HepG2 (cell line): Measurements from ENCODE around the gene HIVEP2. TPM values are rescaled to one million over a fixed set of nuclear protein-coding genes. Genes with fewer than 3 reads are reported as not detected.
A peak's percentile ranks its signal among the peaks of the same experiment; 100 is the strongest.

ENCODE experiments used
- BCL6 ChIP-seq: IDR thresholded peaks from 2 replicates; pipeline ENCODE4 v1.6.1; 2016; ENCODE audit warnings: missing genetic modification reagents, missing compliant biosample characterization
- CEBPG ChIP-seq: IDR thresholded peaks from 2 replicates; pipeline ENCODE4 v1.6.1; 2016
- DMAP1 ChIP-seq: IDR thresholded peaks from 2 replicates; pipeline ENCODE4 v1.6.1; 2016
- HNRNPLL ChIP-seq: fragments of 200-400 bp; formaldehyde crosslinking; IDR thresholded peaks from 2 replicates; pipeline ENCODE4 v1.6.1; 2017; ENCODE audit warnings: mild to moderate bottlenecking, low read depth, low read length; ENCODE audit not compliant: poor library complexity, severe bottlenecking
- HOXA5 ChIP-seq: sonication (generic); formaldehyde crosslinking; IDR thresholded peaks from 2 replicates; pipeline ENCODE4 v1.4.0; 2020; ENCODE audit warnings: missing genetic modification reagents
- KAT8 ChIP-seq: IDR thresholded peaks from 2 replicates; pipeline ENCODE4 v1.6.1; 2016; ENCODE audit warnings: missing genetic modification reagents, missing compliant biosample characterization
- KLF12 ChIP-seq: sonication (generic); formaldehyde crosslinking; IDR thresholded peaks from 2 replicates; pipeline ENCODE4 v1.4.0; 2020; ENCODE audit warnings: missing genetic modification reagents, borderline replicate concordance
- KLF13 ChIP-seq: sonication (generic); formaldehyde crosslinking; IDR thresholded peaks from 2 replicates; pipeline ENCODE4 v1.4.0; 2020; ENCODE audit warnings: mild to moderate bottlenecking, missing genetic modification reagents
- LBX2 ChIP-seq: sonication (generic); formaldehyde crosslinking; IDR thresholded peaks from 2 replicates; pipeline ENCODE4 v1.5.0; 2020; ENCODE audit warnings: missing genetic modification reagents, mild to moderate bottlenecking, borderline replicate concordance
- MAFG ChIP-seq: sonication (generic); formaldehyde crosslinking; IDR thresholded peaks from 2 replicates; pipeline ENCODE4 v1.5.1; 2020; ENCODE audit warnings: mild to moderate bottlenecking, missing genetic modification reagents
- MED8 ChIP-seq: sonication (generic); formaldehyde crosslinking; IDR thresholded peaks from 2 replicates; pipeline ENCODE4 v1.8.1; 2023; ENCODE audit warnings: mild to moderate bottlenecking, missing genetic modification reagents; ENCODE audit not compliant: insufficient replicate concordance
- NCOA1 ChIP-seq: sonication (generic); formaldehyde crosslinking; IDR thresholded peaks from 2 replicates; pipeline ENCODE4 v1.9.0; 2021; ENCODE audit warnings: missing genetic modification reagents
- PHF8 ChIP-seq: sonication (generic); formaldehyde crosslinking; IDR thresholded peaks from 2 replicates; pipeline ENCODE4 v1.5.0; 2020; ENCODE audit warnings: missing genetic modification reagents
- RFX3 ChIP-seq: IDR thresholded peaks from 2 replicates; pipeline ENCODE4 v1.6.1; 2016; ENCODE audit warnings: missing biosample characterization, missing genetic modification reagents
- RNF2 ChIP-seq: fragments of 450-650 bp; conservative IDR thresholded peaks from 2 replicates; pipeline ENCODE4 v1.6.1; 2016; ENCODE audit warnings: low read depth
- RXRA ChIP-seq: sonication (generic); formaldehyde crosslinking; IDR thresholded peaks from 2 replicates; pipeline ENCODE4 v1.5.1; 2020; ENCODE audit warnings: missing genetic modification reagents
- SIN3A ChIP-seq: IDR thresholded peaks from 2 replicates; pipeline ENCODE4 v1.6.1; 2011; ENCODE audit warnings: low read depth, mild to moderate bottlenecking, control low read depth, low read length, borderline replicate concordance
- SKI ChIP-seq: fragments of 450-650 bp; IDR thresholded peaks from one replicate; pipeline ENCODE4 v1.6.1; 2018; ENCODE audit warnings: mild to moderate bottlenecking; ENCODE audit not compliant: partially characterized antibody
- SNRNP70 ChIP-seq: fragments of 200-400 bp; formaldehyde crosslinking; IDR thresholded peaks from 2 replicates; pipeline ENCODE4 v1.6.1; 2017; ENCODE audit warnings: mild to moderate bottlenecking, low read depth, low read length, moderate library complexity
- YEATS2 ChIP-seq: sonication (generic); formaldehyde crosslinking; IDR thresholded peaks from 2 replicates; pipeline ENCODE4 v1.4.0; 2020; ENCODE audit warnings: missing genetic modification reagents, borderline replicate concordance
- ZNF18 ChIP-seq: sonication (generic); formaldehyde crosslinking; IDR thresholded peaks from 2 replicates; pipeline ENCODE4 v1.8.0; 2022; ENCODE audit warnings: mild to moderate bottlenecking, missing genetic modification reagents; ENCODE audit not compliant: insufficient replicate concordance
- ZNF274 ChIP-seq: sonication (generic); formaldehyde crosslinking; IDR thresholded peaks from 2 replicates; pipeline ENCODE4 v1.5.1; 2020; ENCODE audit warnings: mild to moderate bottlenecking, missing genetic modification reagents
- ZNF367 ChIP-seq: sonication (generic); formaldehyde crosslinking; IDR thresholded peaks from 2 replicates; pipeline ENCODE4 v1.4.0; 2020; ENCODE audit warnings: missing genetic modification reagents, borderline replicate concordance
- ZNF382 ChIP-seq: sonication (generic); formaldehyde crosslinking; IDR thresholded peaks from 2 replicates; pipeline ENCODE4 v1.5.0; 2020; ENCODE audit warnings: missing genetic modification reagents, mild to moderate bottlenecking, borderline replicate concordance
- ZNF451 ChIP-seq: sonication (generic); formaldehyde crosslinking; IDR thresholded peaks from 2 replicates; pipeline ENCODE4 v1.5.0; 2020; ENCODE audit warnings: mild to moderate bottlenecking, missing genetic modification reagents
- ZNF503 ChIP-seq: sonication (generic); formaldehyde crosslinking; IDR thresholded peaks from 2 replicates; pipeline ENCODE4 v1.4.0; 2020; ENCODE audit warnings: missing genetic modification reagents
- ZNF530 ChIP-seq: sonication (generic); formaldehyde crosslinking; IDR thresholded peaks from 2 replicates; pipeline ENCODE4 v1.5.0; 2020; ENCODE audit warnings: low read depth, mild to moderate bottlenecking, missing genetic modification reagents
- ZNF543 ChIP-seq: sonication (generic); formaldehyde crosslinking; IDR thresholded peaks from 2 replicates; pipeline ENCODE4 v1.4.0; 2020; ENCODE audit warnings: mild to moderate bottlenecking, missing genetic modification reagents
- ZNF850 ChIP-seq: sonication (generic); formaldehyde crosslinking; conservative IDR thresholded peaks from 2 replicates; pipeline ENCODE4 v1.9.0; 2021; ENCODE audit warnings: mild to moderate bottlenecking, missing genetic modification reagents
- polyA plus RNA-seq, 8 experiments: library from polyadenylated mRNA; depleted of rRNA in 3 of 8; stranded (reverse) in 7 of 8; unstranded in 1 of 8; fragments of >200 nt; fragmentation: Illumina TruSeq in 4 of 8; extraction: Trizol in 4 of 8; gene quantifications; 2 replicates each; pipeline versions ENCODE4 v1.2.1 to v1.2.3, GENCODE V29; 2011 to 2016; ENCODE audit warnings: low read depth in 4 of 8, missing spikeins in 1 of 8, mixed read lengths in 1 of 8; ENCODE audit not compliant: insufficient read depth in 1 of 8
- total RNA-seq, 5 experiments: library from RNA; depleted of rRNA; stranded (reverse); fragments of >200 nt; fragmentation: Illumina TruSeq; extraction: Trizol; gene quantifications; 2 replicates each; pipeline ENCODE4 v1.2.3, GENCODE V29; 2016; ENCODE audit warnings: low read depth in 1 of 5

HIVEP2 gene
- total and polyA plus RNA-seq, 2 of the 13 experiments (the other 11 are each of a cell fraction or from before 2014, with no cell fraction given): 3.4 to 12.9 TPM

GRCh38 chr6:142926494-142927270 lies 18.3 kb downstream of the HIVEP2 start (continued):
- no peak for TF ChIP-seq RFX3 (CRISPR knock-in tag)
- TF ChIP-seq KLF13: no peak
- TF ChIP-seq LBX2 (CRISPR knock-in tag): peak; percentile 95; the same call in 1 of the 2 replicates
- TF ChIP-seq ZNF18 (CRISPR knock-in tag): peak; percentile 48
- TF ChIP-seq YEATS2 (CRISPR knock-in tag): no peak
- TF ChIP-seq RNF2: 0 out of 2 replicates have a peak, but pooled peaks have one; percentile 63
- no peak for TF ChIP-seq MAFG (CRISPR knock-in tag)
- peak; percentile 81; the same call in 1 of the 2 replicates for TF ChIP-seq SIN3A
- TF ChIP-seq BCL6 (CRISPR knock-in tag): peak; percentile 46; the same call in 1 of the 2 replicates
- peak; percentile 81 for TF ChIP-seq DMAP1 (CRISPR knock-in tag)
- peak; percentile 86 for TF ChIP-seq RXRA
- no peak for TF ChIP-seq ZNF382 (CRISPR knock-in tag)
- peak; percentile 90 for TF ChIP-seq ZNF503 (CRISPR knock-in tag)
- TF ChIP-seq HOXA5 (CRISPR knock-in tag): peak; percentile 84
- TF ChIP-seq HNRNPLL: peak; percentile 99
- TF ChIP-seq PHF8 (CRISPR knock-in tag): peak; percentile 96
- TF ChIP-seq ZNF850 (CRISPR knock-in tag): no peak
- peak; percentile 66; the same call in 1 of the 2 replicates for TF ChIP-seq NCOA1 (CRISPR knock-in tag)
- TF ChIP-seq ZNF451: peak; percentile 82; the same call in 1 of the 2 replicates
- peak; percentile 92; the same call in 1 of the 2 replicates for TF ChIP-seq ZNF274
- no peak for TF ChIP-seq ZNF530 (CRISPR knock-in tag)
- TF ChIP-seq ZNF367 (CRISPR knock-in tag): peak; percentile 43; the same call in 1 of the 2 replicates
- peak; percentile 46 for TF ChIP-seq CEBPG (CRISPR knock-in tag)
- peak; percentile 32; the same call in 1 of the 2 replicates for TF ChIP-seq KLF12 (CRISPR knock-in tag)
- no peak for TF ChIP-seq SNRNP70
- peak; percentile 76 for TF ChIP-seq KAT8
- peak; percentile 90 for TF ChIP-seq SKI
- peak; percentile 89 for TF ChIP-seq MED8 (CRISPR knock-in tag)
- no peak for TF ChIP-seq ZNF543
